Effector CD4-positive, alpha-beta T cell (primary cell): Measurements from ENCODE around the gene GRK6.

Source experiments
- DNase-seq: peaks from one replicate; pipeline ENCODE4 v3.0.0-alpha.2; 2020

Gene GRK6

DNA sequence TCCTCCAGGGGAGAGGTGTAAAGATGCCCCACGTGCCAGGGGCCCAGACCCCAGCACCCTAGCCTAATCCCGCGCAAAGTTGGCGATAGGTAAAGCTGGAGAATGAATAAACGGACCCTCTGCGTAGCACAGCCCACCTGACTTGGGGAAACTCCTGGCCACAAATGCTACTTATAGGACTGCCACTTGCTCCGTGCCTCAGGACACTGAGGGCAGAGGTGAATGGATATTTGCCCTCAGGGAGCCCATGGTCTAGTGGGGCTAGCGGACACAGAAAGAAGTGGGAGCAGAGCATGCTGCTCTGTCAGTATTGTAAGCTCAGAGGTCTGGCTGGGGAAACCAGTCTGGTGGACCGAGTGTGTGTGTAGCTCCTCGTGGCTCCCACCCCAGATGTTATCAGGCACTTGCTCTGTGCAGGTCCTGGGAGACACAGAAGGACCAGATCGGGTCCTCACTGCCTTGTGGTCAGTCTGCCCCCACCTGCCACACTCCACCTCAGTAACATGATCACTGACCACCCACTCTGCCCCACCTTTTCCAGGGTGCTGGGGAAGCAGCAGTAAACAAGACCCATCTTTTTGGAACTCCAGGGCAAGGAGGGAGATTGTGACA, 841 bp downstream of the GRK6 start:
- no peak for DNase-seq

GRCh38 chr5:177427919-177428573, 1.6 kb downstream of the GRK6 start:
- DNase-seq = no peak

GRCh38 chr5:177428574-177429217, 2.2 kb downstream of the GRK6 start:
- DNase-seq = no peak

DNA sequence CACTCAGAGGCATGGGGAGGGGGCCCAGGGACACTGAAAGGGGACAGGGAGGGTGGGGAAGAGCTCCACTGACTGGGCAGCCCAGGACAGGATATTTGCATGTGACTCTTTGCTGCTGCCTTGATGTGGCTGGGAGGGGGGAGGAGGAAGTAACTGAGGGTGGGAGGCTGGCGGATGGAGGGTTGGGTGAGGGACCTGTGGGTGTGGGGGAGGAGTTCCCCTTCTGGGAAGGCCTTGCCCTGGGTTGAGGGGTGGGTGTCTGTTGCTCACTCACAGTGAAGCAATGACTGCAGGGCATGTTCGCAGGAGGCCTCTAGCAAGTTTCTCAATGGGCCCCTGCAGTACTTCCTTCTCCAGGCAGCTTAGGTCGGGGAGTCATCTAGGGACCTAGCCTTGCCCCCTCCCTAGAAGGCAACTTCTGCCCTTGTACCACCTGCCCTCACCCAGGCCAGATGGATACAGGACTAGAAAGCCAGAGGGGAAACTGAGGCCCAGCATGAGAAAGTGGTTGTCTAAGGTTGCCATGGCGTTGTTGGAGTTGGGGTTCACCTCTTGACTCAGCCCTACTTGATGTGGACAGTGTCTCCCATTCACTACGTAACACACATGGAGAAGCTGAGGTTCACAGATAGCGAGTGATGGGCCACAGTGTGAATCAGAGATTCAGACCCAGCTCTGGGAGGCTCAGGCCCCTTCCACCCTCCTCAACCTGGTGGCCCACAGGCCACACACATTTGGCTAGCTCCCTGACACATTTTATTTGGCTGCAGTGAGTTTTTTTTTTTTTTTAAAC, 3.0 kb downstream of the GRK6 start:
- DNase-seq = peak; percentile 77

DNA sequence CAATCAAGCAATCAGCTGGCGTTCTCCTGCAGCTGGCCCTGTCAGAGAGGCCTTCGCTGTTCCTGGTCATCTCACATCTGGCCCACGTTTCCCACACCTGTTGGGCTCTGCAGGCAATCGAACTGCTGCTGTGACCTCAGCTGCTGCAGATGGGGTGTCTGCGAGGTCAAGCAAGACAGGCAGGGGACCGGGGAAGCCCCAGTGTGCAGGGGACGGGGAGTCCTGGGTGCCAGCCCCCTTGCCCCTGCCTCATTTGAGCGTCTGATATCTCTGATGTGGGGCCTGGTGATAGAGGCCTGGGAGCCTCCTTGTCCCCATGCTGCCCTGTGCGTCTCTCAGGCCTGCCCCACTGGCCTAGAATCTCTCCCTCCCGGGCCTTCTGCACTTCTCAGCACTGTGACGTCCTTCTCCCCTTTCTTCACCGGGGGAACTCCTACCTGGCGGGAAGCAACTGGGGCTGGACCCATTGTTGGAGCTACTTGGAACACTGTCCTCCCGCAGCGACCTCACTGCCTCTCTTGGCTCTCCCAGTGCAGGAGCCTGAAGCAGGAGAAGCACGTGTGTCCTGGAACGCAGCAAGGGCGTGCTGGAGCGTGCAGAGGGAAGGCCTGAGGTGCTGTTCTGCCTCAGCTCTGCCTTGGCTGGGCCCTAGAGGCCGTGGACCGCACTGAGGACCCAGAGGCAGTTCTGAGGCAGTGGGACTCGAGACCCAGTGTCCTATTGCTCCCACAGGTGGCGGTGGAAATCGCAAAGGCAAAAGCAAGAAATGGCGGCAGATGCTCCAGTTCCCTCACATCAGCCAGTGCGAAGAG, 3.9 kb downstream of the GRK6 start:
- no peak for DNase-seq

GRCh38 chr5:177430972-177431316, 4.5 kb downstream of the GRK6 start:
- DNase-seq = no peak

GRCh38 chr5:177431317-177432142, 5.1 kb downstream of the GRK6 start:
- peak; percentile 50 for DNase-seq

GRCh38 chr5:177432143-177432838, 5.8 kb downstream of the GRK6 start:
- no peak for DNase-seq

- no peak for DNase-seq
Observed at GRCh38 chr5:177432839-177433657, 6.6 kb downstream of the GRK6 start.

DNA sequence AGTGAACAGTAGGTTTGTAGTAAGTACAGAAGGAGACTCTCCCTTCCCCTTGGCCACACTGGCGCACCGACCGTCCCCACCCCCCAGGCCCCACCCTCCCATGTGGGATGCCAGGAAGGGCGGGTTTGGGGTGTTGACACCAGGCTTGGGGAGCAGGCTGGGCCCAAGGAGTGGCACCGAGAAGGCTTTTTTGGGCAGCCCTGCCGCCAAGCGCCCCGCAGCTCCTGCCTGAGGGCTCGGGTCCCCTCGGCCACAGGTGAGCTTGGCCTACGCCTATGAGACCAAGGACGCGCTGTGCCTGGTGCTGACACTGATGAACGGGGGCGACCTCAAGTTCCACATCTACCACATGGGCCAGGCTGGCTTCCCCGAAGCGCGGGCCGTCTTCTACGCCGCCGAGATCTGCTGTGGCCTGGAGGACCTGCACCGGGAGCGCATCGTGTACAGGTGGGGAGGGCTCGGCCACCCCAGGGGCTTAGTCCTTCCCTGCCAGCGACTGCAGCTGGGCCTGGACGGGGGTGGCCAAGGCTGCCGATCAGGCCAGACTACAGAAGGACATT, 7.3 kb downstream of the GRK6 start:
- no peak for DNase-seq

DNA sequence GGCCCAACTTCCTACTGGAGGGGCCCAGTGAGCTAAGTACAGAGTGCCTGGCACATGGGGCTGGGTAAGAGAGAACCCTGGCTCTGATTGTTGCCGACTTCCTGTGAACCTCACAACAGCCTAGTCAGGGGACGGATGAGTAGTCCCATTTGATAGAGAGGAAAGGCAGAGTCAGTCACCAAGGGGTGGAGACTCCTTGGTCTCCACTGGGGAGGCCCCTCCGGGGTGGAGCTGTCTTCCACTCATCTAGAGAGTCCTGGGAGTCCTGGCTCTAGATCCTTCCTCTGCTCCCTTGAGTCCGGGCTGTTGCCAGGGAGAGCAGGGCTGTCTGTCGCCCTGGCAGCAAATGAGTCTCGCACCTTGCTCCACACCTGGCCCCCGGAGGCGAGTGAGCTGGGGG, 8.0 kb downstream of the GRK6 start:
- peak; percentile 49 for DNase-seq

GRCh38 chr5:177434942-177435738, 8.7 kb downstream of the GRK6 start:
- no peak for DNase-seq

DNA sequence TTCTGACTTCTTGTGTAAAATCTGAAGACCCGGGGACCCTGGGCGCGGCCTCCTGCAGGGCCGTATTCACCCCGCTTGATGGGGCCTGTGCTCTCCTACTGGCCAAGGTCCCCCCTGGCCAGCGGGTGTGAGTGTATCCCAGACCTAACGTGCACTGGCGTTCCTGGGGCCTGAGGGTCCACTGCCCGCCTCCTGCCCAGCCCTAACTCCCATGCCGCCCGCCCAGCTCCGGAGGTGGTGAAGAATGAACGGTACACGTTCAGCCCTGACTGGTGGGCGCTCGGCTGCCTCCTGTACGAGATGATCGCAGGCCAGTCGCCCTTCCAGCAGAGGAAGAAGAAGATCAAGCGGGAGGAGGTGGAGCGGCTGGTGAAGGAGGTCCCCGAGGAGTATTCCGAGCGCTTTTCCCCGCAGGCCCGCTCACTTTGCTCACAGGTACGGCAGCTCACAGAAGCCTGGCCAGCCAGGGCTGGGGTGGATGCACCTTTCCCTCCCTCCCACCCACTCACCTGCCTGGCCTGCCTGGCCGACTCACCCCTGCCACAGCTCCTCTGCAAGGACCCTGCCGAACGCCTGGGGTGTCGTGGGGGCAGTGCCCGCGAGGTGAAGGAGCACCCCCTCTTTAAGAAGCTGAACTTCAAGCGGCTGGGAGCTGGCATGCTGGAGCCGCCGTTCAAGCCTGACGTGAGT, 9.5 kb downstream of the GRK6 start:
- DNase-seq = no peak

DNA sequence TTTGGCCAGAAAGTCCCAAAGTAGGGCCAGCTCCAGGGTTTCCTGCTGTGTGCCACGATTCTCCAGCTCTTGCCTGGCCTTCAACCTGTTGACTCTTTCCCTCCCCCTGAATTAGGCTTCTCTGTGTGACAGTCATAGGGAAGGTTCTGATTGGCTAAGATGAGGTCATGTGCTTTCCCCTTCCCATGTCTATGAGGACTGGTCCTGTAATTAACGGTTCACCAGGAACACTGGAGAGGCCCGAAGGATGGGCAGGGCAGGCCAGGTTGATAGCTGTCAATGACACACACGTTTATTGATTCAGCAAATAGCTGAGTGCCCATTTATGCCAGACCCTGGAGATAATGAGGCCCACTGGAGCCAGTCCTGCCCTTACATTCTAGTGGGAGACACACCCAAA, 11.1 kb downstream of the GRK6 start:
- DNase-seq = no peak

- no peak for DNase-seq
Observed at GRCh38 chr5:177438468-177438867, 12.0 kb downstream of the GRK6 start.

- DNase-seq = no peak
Observed at GRCh38 chr5:177439518-177440053, 13.1 kb downstream of the GRK6 start.

GRCh38 chr5:177440211-177440989, 13.9 kb downstream of the GRK6 start:
- DNase-seq = peak; percentile 54
